DND-41 (cell line): ENCODE measurements around the gene COL2A1.

Experiments
- ATAC-seq: fragments of 200-7000 bp; cut with Tn5 transposase; 3 replicates; pipeline ENCODE4 v1.9.1; 2021; ENCODE audit warnings: low read depth; ENCODE audit not compliant: insufficient read depth
- DNase-seq: peaks from one replicate; pipeline ENCODE4 v3.0.0-alpha.2; 2020
- H2AFZ ChIP-seq: 2 replicates; pipeline ENCODE4 v1.6.0; 2012; ENCODE audit warnings: low read depth, low read length
- H3K27ac ChIP-seq: 2 replicates; pipeline ENCODE4 v1.5.1; 2012; ENCODE audit warnings: low read length, inconsistent platforms
- H3K27me3 ChIP-seq: fragments of 200-600 bp; sonication (generic); 2 replicates; pipeline ENCODE4 v1.6.0; 2012; ENCODE audit warnings: low read length, mild to moderate bottlenecking, inconsistent platforms; ENCODE audit not compliant: insufficient read depth, poor library complexity
- H3K36me3 ChIP-seq: 2 replicates; pipeline ENCODE4 v1.5.1; 2012; ENCODE audit warnings: low read length, inconsistent platforms; ENCODE audit not compliant: insufficient read depth
- H3K4me1 ChIP-seq: 2 replicates; pipeline ENCODE4 v1.5.1; 2012; ENCODE audit warnings: mild to moderate bottlenecking, low read length; ENCODE audit not compliant: insufficient read depth
- H3K4me2 ChIP-seq: 2 replicates; pipeline ENCODE4 v1.6.0; 2012; ENCODE audit warnings: mild to moderate bottlenecking, moderate library complexity, low read length, inconsistent platforms; ENCODE audit not compliant: insufficient read depth
- H3K4me3 ChIP-seq, 2 experiments: fragments of 200-600 bp in 1 of 2; shearing (Covaris generic) in 1 of 2; 2 replicates each; pipeline ENCODE4 v1.5.1; 2012 to 2016; ENCODE audit warnings: inconsistent platforms in 2 of 2, low read length in 2 of 2, mild to moderate bottlenecking in 2 of 2, low read depth in 1 of 2, moderate library complexity in 1 of 2
- H3K79me2 ChIP-seq: 2 replicates; pipeline ENCODE4 v1.6.0; 2012; ENCODE audit warnings: low read length, inconsistent platforms; ENCODE audit not compliant: insufficient read depth
- H3K9ac ChIP-seq: 2 replicates; pipeline ENCODE4 v1.6.0; 2012; ENCODE audit warnings: low read depth, mild to moderate bottlenecking, inconsistent platforms, low read length, moderate library complexity
- H3K9me3 ChIP-seq: 2 replicates; pipeline ENCODE4 v1.5.1; 2012; ENCODE audit warnings: low read length, moderate library complexity, mild to moderate bottlenecking, inconsistent platforms; ENCODE audit not compliant: insufficient read depth, severe bottlenecking
- H4K20me1 ChIP-seq: 2 replicates; pipeline ENCODE4 v1.6.0; 2012; ENCODE audit warnings: low read length; ENCODE audit not compliant: insufficient read depth
- EZH2 ChIP-seq: IDR thresholded peaks from 3 replicates; pipeline ENCODE4 v1.6.1; 2012; ENCODE audit warnings: borderline replicate concordance, low read depth, mild to moderate bottlenecking, moderate library complexity, low read length, inconsistent platforms; ENCODE audit not compliant: severe bottlenecking
- TF ChIP-seq, protein P1 (sequence below): IDR thresholded peaks from 2 replicates; pipeline ENCODE4 v1.5.1; 2012; ENCODE audit warnings: borderline replicate concordance, low read length, moderate library complexity, mild to moderate bottlenecking; ENCODE audit not compliant: poor library complexity, severe bottlenecking; ENCODE audit errors: extremely low read depth

COL2A1 gene

DNA sequence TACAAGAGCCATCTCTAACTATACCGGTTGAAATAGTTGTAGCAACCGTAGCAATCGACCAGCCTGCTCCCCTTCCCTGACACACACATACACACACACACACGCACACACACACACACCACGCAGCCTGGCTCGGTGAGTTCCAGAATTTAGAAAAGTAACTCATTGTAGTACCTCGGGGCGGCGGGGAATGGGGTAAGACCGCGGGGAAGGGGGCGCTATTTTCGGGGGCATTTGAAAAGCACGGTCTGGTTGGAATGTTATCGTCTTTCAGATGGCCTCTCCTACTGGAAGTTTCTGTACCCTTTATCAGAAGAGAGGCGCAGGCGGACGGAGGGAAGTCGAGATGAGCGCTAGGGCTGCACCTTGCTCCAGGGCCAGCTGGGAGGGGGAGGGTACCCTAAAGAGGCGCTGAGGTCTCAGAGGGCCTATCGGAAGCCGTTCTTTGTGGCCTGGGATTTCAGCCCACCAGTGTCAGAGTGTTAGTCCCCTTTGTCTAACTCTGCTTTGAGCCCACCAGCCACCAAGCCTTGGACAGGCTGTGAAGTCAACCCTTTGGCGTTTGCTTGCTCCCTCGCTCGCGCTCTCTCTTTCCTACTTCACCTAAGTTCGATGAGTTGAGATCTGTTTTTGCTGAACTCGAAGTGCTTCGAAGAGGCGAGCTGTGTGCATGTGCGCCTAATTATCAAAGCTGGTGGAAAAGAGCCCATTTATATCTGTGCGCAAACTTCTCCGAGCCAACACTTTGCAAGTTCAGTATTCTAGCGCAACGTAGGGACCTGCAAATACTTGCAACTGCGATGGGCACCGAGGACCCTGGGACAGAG is 837 bp downstream of the COL2A1 start:
- ATAC-seq: no peak
- Histone ChIP-seq H3K9me3 (no peaks in the 10 kb centered on the region), H3K79me2 (no peaks in the 10 kb centered on the region), H3K4me3 (no peak overlapping the region), H3K4me2 (no peak overlapping the region), H3K9ac (no peak overlapping the region), H2AFZ (no peak overlapping the region), H3K4me1 (no peaks in the 10 kb centered on the region), H4K20me1 (no peaks in the 10 kb centered on the region; the same call in 1 of the 2 replicates), H3K27me3 (peaks cover 54% of the 10 kb centered on the region), H3K36me3 (no peaks in the 10 kb centered on the region), H3K27ac (no peak overlapping the region)
- TF ChIP-seq, protein P1, sequence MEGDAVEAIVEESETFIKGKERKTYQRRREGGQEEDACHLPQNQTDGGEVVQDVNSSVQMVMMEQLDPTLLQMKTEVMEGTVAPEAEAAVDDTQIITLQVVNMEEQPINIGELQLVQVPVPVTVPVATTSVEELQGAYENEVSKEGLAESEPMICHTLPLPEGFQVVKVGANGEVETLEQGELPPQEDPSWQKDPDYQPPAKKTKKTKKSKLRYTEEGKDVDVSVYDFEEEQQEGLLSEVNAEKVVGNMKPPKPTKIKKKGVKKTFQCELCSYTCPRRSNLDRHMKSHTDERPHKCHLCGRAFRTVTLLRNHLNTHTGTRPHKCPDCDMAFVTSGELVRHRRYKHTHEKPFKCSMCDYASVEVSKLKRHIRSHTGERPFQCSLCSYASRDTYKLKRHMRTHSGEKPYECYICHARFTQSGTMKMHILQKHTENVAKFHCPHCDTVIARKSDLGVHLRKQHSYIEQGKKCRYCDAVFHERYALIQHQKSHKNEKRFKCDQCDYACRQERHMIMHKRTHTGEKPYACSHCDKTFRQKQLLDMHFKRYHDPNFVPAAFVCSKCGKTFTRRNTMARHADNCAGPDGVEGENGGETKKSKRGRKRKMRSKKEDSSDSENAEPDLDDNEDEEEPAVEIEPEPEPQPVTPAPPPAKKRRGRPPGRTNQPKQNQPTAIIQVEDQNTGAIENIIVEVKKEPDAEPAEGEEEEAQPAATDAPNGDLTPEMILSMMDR: no peak
- TF ChIP-seq EZH2: no peak
- DNase-seq: no peak

DNA sequence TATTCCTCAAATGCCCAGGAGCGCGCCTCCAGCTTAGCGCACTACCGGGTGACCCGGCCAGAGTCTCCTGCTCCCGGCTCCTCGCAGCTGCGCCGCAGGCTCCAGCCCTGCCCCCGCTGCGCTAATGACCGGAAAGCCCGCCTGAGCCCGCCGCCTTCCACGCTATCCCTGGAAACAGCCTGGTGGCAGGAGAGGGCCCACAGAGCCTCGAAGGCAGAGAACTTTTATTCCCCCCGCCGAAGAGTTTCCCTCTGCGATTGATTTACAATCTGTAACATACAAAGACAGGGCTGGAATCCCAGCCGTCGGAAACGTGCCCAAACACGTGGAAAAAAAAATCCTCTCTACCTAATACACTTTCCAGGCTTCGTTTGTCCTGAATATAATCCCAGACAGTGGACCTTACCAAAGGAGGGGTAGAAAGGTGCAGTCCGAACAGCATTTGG is 1.5 kb downstream of the COL2A1 start:
- H3K4me2 ChIP-seq: no peak overlapping the region
- no peaks in the 10 kb centered on the region for H3K79me2 ChIP-seq
- TF ChIP-seq, protein P1: no peak
- no peak for TF ChIP-seq EZH2
- H3K9me3 ChIP-seq: no peaks in the 10 kb centered on the region
- ATAC-seq (no peak), DNase-seq (no peak)
- H3K4me3 ChIP-seq: no peak overlapping the region
- H3K36me3 ChIP-seq: no peaks in the 10 kb centered on the region
- H2AFZ ChIP-seq: no peak overlapping the region
- no peak overlapping the region for H3K27ac ChIP-seq
- H3K4me1 ChIP-seq: no peaks in the 10 kb centered on the region
- H3K27me3 ChIP-seq: peaks cover 55% of the 10 kb centered on the region
- H4K20me1 ChIP-seq: no peaks in the 10 kb centered on the region; the same call in 1 of the 2 replicates
- no peak overlapping the region for H3K9ac ChIP-seq

DNA sequence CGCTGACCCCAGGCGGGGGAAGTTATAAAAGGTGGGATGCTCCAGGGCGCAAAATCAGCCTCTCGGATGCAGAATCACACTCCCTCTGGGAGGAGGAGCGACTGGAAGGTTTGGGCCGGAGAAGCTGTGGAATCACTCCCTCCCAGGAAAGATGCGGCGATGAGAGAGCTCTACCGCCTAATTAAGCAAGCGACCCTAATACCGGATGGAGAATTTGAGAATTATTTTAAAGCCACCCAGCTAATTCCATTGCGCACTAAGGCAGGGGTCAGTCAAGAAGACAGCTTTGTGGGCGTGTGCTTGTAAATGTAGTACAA is 1.9 kb downstream of the COL2A1 start:
- Histone ChIP-seq H3K36me3 (no peaks in the 10 kb centered on the region), H3K9ac (no peak overlapping the region), H3K27me3 (peaks cover 55% of the 10 kb centered on the region), H3K79me2 (no peaks in the 10 kb centered on the region), H3K4me1 (no peaks in the 10 kb centered on the region), H3K9me3 (no peaks in the 10 kb centered on the region), H2AFZ (no peak overlapping the region), H4K20me1 (no peaks in the 10 kb centered on the region; the same call in 1 of the 2 replicates), H3K27ac (no peak overlapping the region), H3K4me3 (no peak overlapping the region), H3K4me2 (no peak overlapping the region)
- TF ChIP-seq EZH2: no peak
- TF ChIP-seq, protein P1: no peak
- DNase-seq: no peak
- ATAC-seq: no peak
